HG03159 (cell line): ENCODE measurements around the gene MACC1.

Source experiments
- ATAC-seq: cut with Tn5 transposase; IDR thresholded peaks from one replicate; pipeline ENCODE4 v1.9.1; 2021; ENCODE audit warnings: mild to moderate bottlenecking, moderate library complexity; ENCODE audit not compliant: unreplicated experiment

The MACC1 gene

GRCh38 chr7:20217193-20217948 lies at the start of gene MACC1:
TSS of gene MACC1 (minus strand) at chr7:20217384. CDS start at chr7:20161862, 55,522 bp downstream.
- peak; percentile 43 for ATAC-seq

GRCh38 chr7:20264623-20265022 lies 47.4 kb upstream of the MACC1 start:
- no peak for ATAC-seq

- ATAC-seq, result no peak
Observed at GRCh38 chr7:20260223-20260622, 43.0 kb upstream of the MACC1 start.

- ATAC-seq, result no peak
Observed at GRCh38 chr7:20257212-20257611, 40.0 kb upstream of the MACC1 start.

- no peak for ATAC-seq
Observed at GRCh38 chr7:20249920-20250319, 32.7 kb upstream of the MACC1 start.

GRCh38 chr7:20249376-20249775 lies 32.2 kb upstream of the MACC1 start:
- no peak for ATAC-seq

GRCh38 chr7:20246236-20246635 lies 29.1 kb upstream of the MACC1 start:
- no peak for ATAC-seq

- ATAC-seq, result no peak
Observed at GRCh38 chr7:20244334-20245120, 27.3 kb upstream of the MACC1 start.

GRCh38 chr7:20241911-20242261 lies 24.7 kb upstream of the MACC1 start:
- peak; percentile 41 for ATAC-seq

GRCh38 chr7:20241194-20241910 lies 24.2 kb upstream of the MACC1 start:
- ATAC-seq, result no peak

GRCh38 chr7:20240080-20240926 lies 23.1 kb upstream of the MACC1 start:
- ATAC-seq, result peak; percentile 43

- peak; percentile 85 for ATAC-seq
Observed at GRCh38 chr7:20238754-20239324, 21.7 kb upstream of the MACC1 start.

- ATAC-seq, result no peak
Observed at GRCh38 chr7:20238194-20238753, 21.1 kb upstream of the MACC1 start.

- ATAC-seq, result no peak
Observed at GRCh38 chr7:20237464-20238193, 20.4 kb upstream of the MACC1 start.

GRCh38 chr7:20236790-20237189 lies 19.6 kb upstream of the MACC1 start:
- no peak for ATAC-seq

GRCh38 chr7:20236043-20236442 lies 18.9 kb upstream of the MACC1 start:
- no peak for ATAC-seq

GRCh38 chr7:20235288-20235687 lies 18.1 kb upstream of the MACC1 start:
- ATAC-seq, result no peak

GRCh38 chr7:20233362-20233761 lies 16.2 kb upstream of the MACC1 start:
- no peak for ATAC-seq

GRCh38 chr7:20232848-20233247 lies 15.7 kb upstream of the MACC1 start:
- no peak for ATAC-seq
